Measurements from ENCODE around the gene APBB2.

APBB2 gene

DNA sequence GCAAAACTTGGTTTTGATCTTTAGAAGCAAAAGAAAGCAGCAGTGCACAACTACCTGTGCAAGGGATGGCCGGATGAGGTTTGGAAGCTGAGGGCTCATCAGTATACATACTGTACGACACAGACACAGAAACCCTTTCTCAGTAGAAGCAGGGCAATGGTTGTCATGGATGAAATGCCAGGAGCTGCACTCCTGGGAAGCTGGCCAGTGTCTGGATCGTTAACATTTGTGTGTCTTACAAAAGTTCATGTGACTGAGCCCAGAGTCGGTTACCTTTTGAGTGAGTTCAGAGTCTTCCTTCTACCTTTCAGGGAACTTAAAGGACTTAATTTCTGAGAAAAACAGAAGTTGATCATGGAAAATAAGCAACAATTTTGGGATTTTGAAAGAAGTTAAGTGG lies 230.3 kb downstream of the APBB2 start:
- TF ChIP-seq, protein P1, sequence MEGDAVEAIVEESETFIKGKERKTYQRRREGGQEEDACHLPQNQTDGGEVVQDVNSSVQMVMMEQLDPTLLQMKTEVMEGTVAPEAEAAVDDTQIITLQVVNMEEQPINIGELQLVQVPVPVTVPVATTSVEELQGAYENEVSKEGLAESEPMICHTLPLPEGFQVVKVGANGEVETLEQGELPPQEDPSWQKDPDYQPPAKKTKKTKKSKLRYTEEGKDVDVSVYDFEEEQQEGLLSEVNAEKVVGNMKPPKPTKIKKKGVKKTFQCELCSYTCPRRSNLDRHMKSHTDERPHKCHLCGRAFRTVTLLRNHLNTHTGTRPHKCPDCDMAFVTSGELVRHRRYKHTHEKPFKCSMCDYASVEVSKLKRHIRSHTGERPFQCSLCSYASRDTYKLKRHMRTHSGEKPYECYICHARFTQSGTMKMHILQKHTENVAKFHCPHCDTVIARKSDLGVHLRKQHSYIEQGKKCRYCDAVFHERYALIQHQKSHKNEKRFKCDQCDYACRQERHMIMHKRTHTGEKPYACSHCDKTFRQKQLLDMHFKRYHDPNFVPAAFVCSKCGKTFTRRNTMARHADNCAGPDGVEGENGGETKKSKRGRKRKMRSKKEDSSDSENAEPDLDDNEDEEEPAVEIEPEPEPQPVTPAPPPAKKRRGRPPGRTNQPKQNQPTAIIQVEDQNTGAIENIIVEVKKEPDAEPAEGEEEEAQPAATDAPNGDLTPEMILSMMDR (IDR thresholded peaks at IDR 0.05; ENCODE audit: low read depth, low read length, missing control alignments), result no peak
- DNase-seq (ENCODE audit: extremely low read depth, low read depth), result no peak
- no peak overlapping the region for H3K4me3 ChIP-seq (replicated peaks; ENCODE audit: low read depth, low read length)

- no peak overlapping the region for H3K4me3 ChIP-seq (replicated peaks; ENCODE audit: low read depth, low read length)
- no peak for DNase-seq (ENCODE audit: extremely low read depth, low read depth)
- TF ChIP-seq, protein P1 (IDR thresholded peaks at IDR 0.05; ENCODE audit: low read depth, low read length, missing control alignments), result peak; percentile 55
Measured at GRCh38 chr4:40980318-40980883, 233.9 kb downstream of the APBB2 start.

GRCh38 chr4:40978548-40978947 lies 235.8 kb downstream of the APBB2 start:
- DNase-seq (ENCODE audit: extremely low read depth, low read depth), result no peak
- no peak overlapping the region for H3K4me3 ChIP-seq (replicated peaks; ENCODE audit: low read depth, low read length)
- TF ChIP-seq, protein P1 (IDR thresholded peaks at IDR 0.05; ENCODE audit: low read depth, low read length, missing control alignments), result no peak

GRCh38 chr4:40976343-40976742 lies 238.0 kb downstream of the APBB2 start:
- DNase-seq (ENCODE audit: extremely low read depth, low read depth), result no peak
- H3K4me3 ChIP-seq (replicated peaks; ENCODE audit: low read depth, low read length), result no peak overlapping the region
- TF ChIP-seq, protein P1 (IDR thresholded peaks at IDR 0.05; ENCODE audit: low read depth, low read length, missing control alignments), result peak; percentile 50

GRCh38 chr4:40972722-40973121 lies 241.6 kb downstream of the APBB2 start:
- no peak overlapping the region for H3K4me3 ChIP-seq (replicated peaks; ENCODE audit: low read depth, low read length)
- TF ChIP-seq, protein P1 (IDR thresholded peaks at IDR 0.05; ENCODE audit: low read depth, low read length, missing control alignments), result no peak
- no peak for DNase-seq (ENCODE audit: extremely low read depth, low read depth)

GRCh38 chr4:40971338-40971737 lies 243.0 kb downstream of the APBB2 start:
- H3K4me3 ChIP-seq (replicated peaks; ENCODE audit: low read depth, low read length), result no peak overlapping the region
- DNase-seq (ENCODE audit: extremely low read depth, low read depth), result no peak
- TF ChIP-seq, protein P1 (IDR thresholded peaks at IDR 0.05; ENCODE audit: low read depth, low read length, missing control alignments), result no peak

- no peak overlapping the region for H3K4me3 ChIP-seq (replicated peaks; ENCODE audit: low read depth, low read length)
- DNase-seq (ENCODE audit: extremely low read depth, low read depth), result no peak
- TF ChIP-seq, protein P1 (IDR thresholded peaks at IDR 0.05; ENCODE audit: low read depth, low read length, missing control alignments), result no peak
Measured at GRCh38 chr4:40969501-40969900, 244.8 kb downstream of the APBB2 start.
